Mucosa of stomach (tissue), 1 donor: ENCODE data around the gene ZNF182.
"Not testable (repeated sequence)": the region's sequence is repeated elsewhere in the genome, so short reads cannot be mapped to it uniquely, and the experiment has no call there.

Experiments
- H3K27me3 ChIP-seq: one replicate; pipeline ENCODE4 v1.7.0; 2013; ENCODE audit warnings: mild to moderate bottlenecking, low read length; ENCODE audit not compliant: control insufficient read depth, insufficient read depth
- H3K36me3 ChIP-seq: one replicate; pipeline ENCODE4 v1.7.0; 2013; ENCODE audit warnings: low read length; ENCODE audit not compliant: control insufficient read depth, insufficient read depth
- H3K4me1 ChIP-seq: one replicate; pipeline ENCODE4 v1.7.0; 2013; ENCODE audit warnings: mild to moderate bottlenecking, low read length; ENCODE audit not compliant: control insufficient read depth, insufficient read depth
- H3K4me3 ChIP-seq: one replicate; pipeline ENCODE4 v1.7.0; 2013; ENCODE audit warnings: low read length
- H3K9ac ChIP-seq: one replicate; pipeline ENCODE4 v1.7.0; 2013; ENCODE audit warnings: mild to moderate bottlenecking, low read length, moderate library complexity
- H3K9me3 ChIP-seq: one replicate; pipeline ENCODE4 v1.7.0; 2013; ENCODE audit warnings: mild to moderate bottlenecking, low read length, moderate library complexity; ENCODE audit not compliant: control insufficient read depth
- donor health status: Pancreatic carcinoma.

The ZNF182 gene

GRCh38 chrX:48003758-48004457 is at the start of gene ZNF182:
ZNF182 (minus strand) TSS chrX:48003989; CDS start chrX:48002609, 1,380 bp downstream.
- H3K9ac ChIP-seq = peak within 1 kb of the TSS; percentile 75
- H3K4me1 ChIP-seq = no peaks in the 10 kb centered on the region
- H3K4me3 ChIP-seq = peak within 1 kb of the TSS; percentile 67
- H3K9me3 ChIP-seq = no peaks in the 10 kb centered on the region
- H3K36me3 ChIP-seq = no peaks in the 10 kb centered on the region
- no peaks in the 10 kb centered on the region for H3K27me3 ChIP-seq

GRCh38 chrX:48046846-48047245 is 43.1 kb upstream of the ZNF182 start:
- Histone ChIP-seq H3K9me3 (no peaks in the 10 kb centered on the region), H3K9ac (no peak overlapping the region), H3K27me3 (no peaks in the 10 kb centered on the region), H3K4me3 (no peak overlapping the region), H3K36me3 (no peaks in the 10 kb centered on the region), H3K4me1 (peaks cover 15% of the 10 kb centered on the region)

- H3K27me3 ChIP-seq = no peaks in the 10 kb centered on the region
- no peak overlapping the region for H3K4me3 ChIP-seq
- peaks cover 15% of the 10 kb centered on the region for H3K4me1 ChIP-seq
- H3K9me3 ChIP-seq = no peaks in the 10 kb centered on the region
- no peaks in the 10 kb centered on the region for H3K36me3 ChIP-seq
- no peak overlapping the region for H3K9ac ChIP-seq
Measured at GRCh38 chrX:48045410-48046311, 41.9 kb upstream of the ZNF182 start.

GRCh38 chrX:48043056-48043455 is 39.3 kb upstream of the ZNF182 start:
- H3K27me3 ChIP-seq = no peaks in the 10 kb centered on the region
- no peaks in the 10 kb centered on the region for H3K36me3 ChIP-seq
- peaks cover 15% of the 10 kb centered on the region for H3K4me1 ChIP-seq
- H3K9me3 ChIP-seq = no peaks in the 10 kb centered on the region
- H3K9ac ChIP-seq = no peak overlapping the region
- no peak overlapping the region for H3K4me3 ChIP-seq

- no peaks in the 10 kb centered on the region for H3K9me3 ChIP-seq
- no peaks in the 10 kb centered on the region for H3K27me3 ChIP-seq
- no peaks in the 10 kb centered on the region for H3K36me3 ChIP-seq
- H3K4me3 ChIP-seq = no peak overlapping the region
- H3K4me1 ChIP-seq = peaks cover 7% of the 10 kb centered on the region
- no peak overlapping the region for H3K9ac ChIP-seq
Measured at GRCh38 chrX:48035891-48036290, 32.1 kb upstream of the ZNF182 start.

- H3K9me3 ChIP-seq, H3K27me3 ChIP-seq, H3K36me3 ChIP-seq, H3K4me3 ChIP-seq, H3K9ac ChIP-seq: not testable (repeated sequence)
- H3K4me1 ChIP-seq = peaks cover 19% of the 10 kb centered on the region
Measured at GRCh38 chrX:48030641-48031173, 26.9 kb upstream of the ZNF182 start.

GRCh38 chrX:48030237-48030636 is 26.4 kb upstream of the ZNF182 start:
- Histone ChIP-seq H3K36me3 (no peaks in the 10 kb centered on the region), H3K9me3 (no peaks in the 10 kb centered on the region), H3K27me3 (no peaks in the 10 kb centered on the region), H3K4me1 (peaks cover 19% of the 10 kb centered on the region), H3K4me3 (no peak overlapping the region), H3K9ac (no peak overlapping the region)

- H3K27me3 ChIP-seq = no peaks in the 10 kb centered on the region
- no peaks in the 10 kb centered on the region for H3K9me3 ChIP-seq
- no peak overlapping the region for H3K4me3 ChIP-seq
- H3K4me1 ChIP-seq = peaks cover 19% of the 10 kb centered on the region
- H3K36me3 ChIP-seq = no peaks in the 10 kb centered on the region
- H3K9ac ChIP-seq = no peak overlapping the region
Measured at GRCh38 chrX:48028091-48028490, 24.3 kb upstream of the ZNF182 start.

- not testable (repeated sequence) for H3K9ac ChIP-seq, H3K9me3 ChIP-seq, H3K27me3 ChIP-seq, H3K36me3 ChIP-seq, H3K4me3 ChIP-seq
- peaks cover 19% of the 10 kb centered on the region for H3K4me1 ChIP-seq
Measured at GRCh38 chrX:48027545-48027944, 23.8 kb upstream of the ZNF182 start.

- no peak overlapping the region for H3K9ac ChIP-seq
- no peak overlapping the region for H3K4me3 ChIP-seq
- no peaks in the 10 kb centered on the region for H3K36me3 ChIP-seq
- H3K9me3 ChIP-seq = no peaks in the 10 kb centered on the region
- peaks cover 11% of the 10 kb centered on the region for H3K4me1 ChIP-seq
- no peaks in the 10 kb centered on the region for H3K27me3 ChIP-seq
Measured at GRCh38 chrX:48025561-48025960, 21.8 kb upstream of the ZNF182 start.

GRCh38 chrX:48022738-48023137 is 18.9 kb upstream of the ZNF182 start:
- Histone ChIP-seq H3K9me3 (no peaks in the 10 kb centered on the region), H3K36me3 (no peaks in the 10 kb centered on the region), H3K4me1 (no peaks in the 10 kb centered on the region), H3K27me3 (no peaks in the 10 kb centered on the region), H3K4me3 (no peak overlapping the region), H3K9ac (no peak overlapping the region)

- H3K4me1 ChIP-seq = no peaks in the 10 kb centered on the region
- H3K36me3 ChIP-seq = no peaks in the 10 kb centered on the region
- H3K4me3 ChIP-seq = no peak overlapping the region
- H3K9ac ChIP-seq = peak overlapping the region; percentile 82
- H3K27me3 ChIP-seq = no peaks in the 10 kb centered on the region
- H3K9me3 ChIP-seq = no peaks in the 10 kb centered on the region
Measured at GRCh38 chrX:48022100-48022499, 18.3 kb upstream of the ZNF182 start.
